ENCODE data around the gene BCL3.

BCL3 gene

GRCh38 chr19:44744871-44745332 is 3.6 kb upstream of the BCL3 start:
- no peak for DNase-seq

GRCh38 chr19:44745341-44745831 is 3.1 kb upstream of the BCL3 start:
- no peak for DNase-seq

- DNase-seq: no peak
Observed at GRCh38 chr19:44745887-44746600, 2.5 kb upstream of the BCL3 start.

- DNase-seq: no peak
Observed at GRCh38 chr19:44746616-44746945, 1.9 kb upstream of the BCL3 start.

GRCh38 chr19:44746946-44747738 is 1.4 kb upstream of the BCL3 start:
- peak; percentile 74 for DNase-seq

- DNase-seq: peak; percentile 51
Observed at GRCh38 chr19:44747739-44748425, 626 bp upstream of the BCL3 start.

- DNase-seq: no peak
Observed at GRCh38 chr19:44749292-44749691, 784 bp downstream of the BCL3 start.

GRCh38 chr19:44749994-44750393 is 1.5 kb downstream of the BCL3 start:
- DNase-seq: no peak

GRCh38 chr19:44752123-44752815 is 3.8 kb downstream of the BCL3 start:
- no peak for DNase-seq

- DNase-seq: peak; percentile 92
Observed at GRCh38 chr19:44752816-44753625, 4.5 kb downstream of the BCL3 start.

- no peak for DNase-seq
Observed at GRCh38 chr19:44753626-44753931, 5.1 kb downstream of the BCL3 start.

- DNase-seq: peak; percentile 77
Observed at GRCh38 chr19:44753932-44754749, 5.6 kb downstream of the BCL3 start.

GRCh38 chr19:44754750-44755080 is 6.2 kb downstream of the BCL3 start:
- DNase-seq: no peak

- no peak for DNase-seq
Observed at GRCh38 chr19:44755219-44755618, 6.7 kb downstream of the BCL3 start.

- no peak for DNase-seq
Observed at GRCh38 chr19:44756089-44756562, 7.6 kb downstream of the BCL3 start.

- no peak for DNase-seq
Observed at GRCh38 chr19:44757057-44757734, 8.7 kb downstream of the BCL3 start.

- DNase-seq: no peak
Observed at GRCh38 chr19:44757735-44758505, 9.4 kb downstream of the BCL3 start.

- DNase-seq: no peak
Observed at GRCh38 chr19:44758596-44758995, 10.1 kb downstream of the BCL3 start.

GRCh38 chr19:44759083-44759804 is 10.7 kb downstream of the BCL3 start:
- no peak for DNase-seq
